ENCODE data around the gene LRFN2.

DNA sequence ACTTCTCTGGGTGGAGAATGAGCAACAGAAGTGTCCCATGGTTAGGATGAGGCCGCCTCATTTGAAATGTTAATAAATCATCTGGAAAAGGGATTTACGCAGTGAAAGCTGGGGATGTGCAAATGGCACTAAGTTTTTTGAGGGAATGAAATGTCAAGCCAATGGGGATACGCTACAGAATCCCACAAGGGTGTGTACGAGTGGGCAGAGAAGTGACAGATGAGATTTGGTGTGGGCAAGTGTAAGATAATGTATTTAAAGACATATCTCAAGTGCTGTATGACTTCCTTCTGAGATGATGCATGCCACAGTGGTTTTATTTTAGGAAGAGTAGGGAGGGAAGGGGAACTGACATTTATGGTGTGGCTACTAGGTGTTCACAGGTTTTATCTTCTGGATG lies 100.6 kb downstream of the LRFN2 start:
- TF ChIP-seq, protein P1, sequence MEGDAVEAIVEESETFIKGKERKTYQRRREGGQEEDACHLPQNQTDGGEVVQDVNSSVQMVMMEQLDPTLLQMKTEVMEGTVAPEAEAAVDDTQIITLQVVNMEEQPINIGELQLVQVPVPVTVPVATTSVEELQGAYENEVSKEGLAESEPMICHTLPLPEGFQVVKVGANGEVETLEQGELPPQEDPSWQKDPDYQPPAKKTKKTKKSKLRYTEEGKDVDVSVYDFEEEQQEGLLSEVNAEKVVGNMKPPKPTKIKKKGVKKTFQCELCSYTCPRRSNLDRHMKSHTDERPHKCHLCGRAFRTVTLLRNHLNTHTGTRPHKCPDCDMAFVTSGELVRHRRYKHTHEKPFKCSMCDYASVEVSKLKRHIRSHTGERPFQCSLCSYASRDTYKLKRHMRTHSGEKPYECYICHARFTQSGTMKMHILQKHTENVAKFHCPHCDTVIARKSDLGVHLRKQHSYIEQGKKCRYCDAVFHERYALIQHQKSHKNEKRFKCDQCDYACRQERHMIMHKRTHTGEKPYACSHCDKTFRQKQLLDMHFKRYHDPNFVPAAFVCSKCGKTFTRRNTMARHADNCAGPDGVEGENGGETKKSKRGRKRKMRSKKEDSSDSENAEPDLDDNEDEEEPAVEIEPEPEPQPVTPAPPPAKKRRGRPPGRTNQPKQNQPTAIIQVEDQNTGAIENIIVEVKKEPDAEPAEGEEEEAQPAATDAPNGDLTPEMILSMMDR (IDR thresholded peaks at IDR 0.05) = no peak
- no peak for TF ChIP-seq POLR2A (IDR thresholded peaks at IDR 0.05)
